Pancreas (tissue), 10 donors: ENCODE results near the gene BLOC1S1. TPM values are rescaled to one million over a fixed set of nuclear protein-coding genes. Genes with fewer than 3 reads are reported as not detected.

Source experiments
- ATAC-seq, 4 donors: fragments of 200-7000 bp; cut with Tn5 transposase; one replicate each; pipeline versions ENCODE4 v1.8.0 to v1.9.1; 2020; ENCODE audit warnings: mild to moderate bottlenecking in 4 of 4, moderate library complexity in 4 of 4
- DNase-seq, 6 donors: peaks; one replicate each; pipeline ENCODE4 v3.0.0-alpha.2; 2020
- FAIRE-seq: peaks from 2 replicates; lab custom pipeline; 2012; peaks lifted over from hg19 to GRCh38; lab: Jason Lieb, UNC
- H3K27ac ChIP-seq, 4 donors: fragments of 200-600 bp; sonication (generic); 1 replicate in 3 of 4; 2 replicates in 1 of 4; pipeline versions ENCODE4 v1.5.0 to v1.8.0; 2020
- H3K27me3 ChIP-seq, 4 donors: fragments of 200-600 bp; one replicate each; pipeline ENCODE4 v1.8.0; 2021
- H3K36me3 ChIP-seq, 3 donors: fragments of 200-600 bp; sonication (generic) in 1 of 3; one replicate each; pipeline versions ENCODE4 v1.5.0 to v1.8.0; 2020 to 2021
- H3K4me1 ChIP-seq, 3 donors: fragments of 200-600 bp; one replicate each; pipeline ENCODE4 v1.8.0; 2021
- H3K4me3 ChIP-seq, 4 donors: fragments of 200-600 bp; sonication (generic) in 2 of 4; one replicate each; pipeline versions ENCODE4 v1.5.0 to v1.8.0; 2020 to 2021
- H3K9me3 ChIP-seq, 4 donors: fragments of 200-600 bp; one replicate each; pipeline ENCODE4 v1.8.0; 2021
- CTCF ChIP-seq, 4 donors: fragments of 200-600 bp; sonication (generic) in 3 of 4; IDR thresholded peaks; one replicate each; pipeline versions ENCODE4 v1.5.0 to v1.8.0; 2021; ENCODE audit warnings: antibody characterized with exemption in 4 of 4
- WGBS, 2 donors: extraction: QIAGEN DNeasy Blood & Tissue Kit; methylation state at CpG; one replicate each; pipeline ENCODE4 v1.1.7; 2013; 5-methylcytosine and 5-hydroxymethylcytosine counted together
- intact Hi-C, 3 donors: fragments of 100-400 bp; cut with DNase I; formaldehyde crosslinking; loops; one replicate each; pipeline versions ENCODE4 v1.11.1 to v1.14.2; 2022
- polyA plus RNA-seq, 2 donors: library from polyadenylated mRNA; stranded (reverse); fragments of 200-250 nt; gene quantifications; one replicate each; pipeline ENCODE4 v1.2.3, GENCODE V29; 2013
- total RNA-seq, 6 donors: library from RNA; stranded (reverse); fragmentation: NEBNext Ultra II Directional in 4 of 6; extraction: Animal tissue kit (Norgen Biotek cat#: 25700) in 4 of 6; gene quantifications; one replicate each; pipeline versions ENCODE4 v1.2.1 to v1.2.4, GENCODE V29; 2021 to 2023
- donor health status: healthy with polysubstance abuse.
- donor health status: DM: no; HTN: no; CAD: no; lungs with moderate emphysema.
- donor health status: DM: no; HTN: no; CAD: no.
- donor health status: control.
- donor health status: control.
- donor health status: Bipolar disorder and iron deficiency.
- donor health status: DM: yes; HTN: yes; CAD: no.
- donor health status: DM: no; HTN: no; CAD: no.
- donor health status: DM: no; HTN: no; CAD: no.
- donor health status: DM: yes; HTN: yes; CAD: no.

Gene BLOC1S1
- total and polyA plus RNA-seq, 8 donors = 32.5 to 155 (median 47.7) TPM

GRCh38 chr12:55717011-55718007 lies 1.5 kb downstream of the BLOC1S1 start:
- no peak for FAIRE-seq
- Histone ChIP-seq H3K36me3 (no peaks in the 10 kb centered on the region), H3K27me3 (no peaks in the 10 kb centered on the region), H3K27ac (peak overlapping the region in 3 of 4 donors; percentile 9 to 87 (median 85)), H3K9me3 (no peaks in the 10 kb centered on the region), H3K4me1 (peaks cover 15 to 46% (median 31%) of the 10 kb centered on the region in 3 donors), H3K4me3 (peak overlapping the region; percentile 55 to 77 (median 66))
- no peak for DNase-seq
- intact Hi-C loops = no loop called here
- 51 to 64% methylated on average over 8 of the region's 8 CpGs for WGBS, 2 donors
- TF ChIP-seq CTCF (IDR thresholded peaks at IDR 0.05) = no peak
- ATAC-seq = no peak

- TF ChIP-seq CTCF (IDR thresholded peaks at IDR 0.05) = no peak
- Histone ChIP-seq H3K36me3 (no peaks in the 10 kb centered on the region), H3K4me1 (peaks cover 15 to 46% (median 31%) of the 10 kb centered on the region in 3 donors), H3K27ac (peak overlapping the region in 2 of 4 donors; percentile 10 to 11), H3K9me3 (no peaks in the 10 kb centered on the region), H3K4me3 (no peak overlapping the region), H3K27me3 (no peaks in the 10 kb centered on the region)
- 38 to 43% methylated on average over 4 of the region's 4 CpGs for WGBS, 2 donors
- intact Hi-C loops = no loop called here
- ATAC-seq (no peak), DNase-seq (no peak), FAIRE-seq (no peak)
Observed at GRCh38 chr12:55718015-55718414, 2.2 kb downstream of the BLOC1S1 start.

- Histone ChIP-seq H3K27me3 (no peaks in the 10 kb centered on the region), H3K4me1 (peaks cover 15 to 46% (median 35%) of the 10 kb centered on the region in 3 donors), H3K27ac (peak overlapping the region in 2 of 4 donors; percentile 58 to 69), H3K9me3 (no peaks in the 10 kb centered on the region), H3K4me3 (no peak overlapping the region), H3K36me3 (no peaks in the 10 kb centered on the region)
- intact Hi-C loops = no loop called here
- FAIRE-seq = no peak
- 72 to 81% methylated on average over 4 of the region's 4 CpGs for WGBS, 2 donors
- no peak for ATAC-seq
- no peak for TF ChIP-seq CTCF (IDR thresholded peaks at IDR 0.05)
- no peak for DNase-seq
Observed at GRCh38 chr12:55718624-55719275, 2.9 kb downstream of the BLOC1S1 start.

GRCh38 chr12:55719371-55719770 lies 3.5 kb downstream of the BLOC1S1 start:
- peaks cover 15 to 47% (median 39%) of the 10 kb centered on the region in 3 donors for H3K4me1 ChIP-seq

More at GRCh38 chr12:55719371-55719770, 3.5 kb downstream of the BLOC1S1 start:
- no peaks in the 10 kb centered on the region for H3K9me3 ChIP-seq
- WGBS, 2 donors = 67 to 76% methylated on average over 7 of the region's 7 CpGs
- no peak overlapping the region for H3K4me3 ChIP-seq
- TF ChIP-seq CTCF (IDR thresholded peaks at IDR 0.05) = no peak
- no peak for ATAC-seq
- H3K27ac ChIP-seq = peak overlapping the region in 3 of 4 donors; percentile 22 to 69 (median 58)
- no peak for DNase-seq
- intact Hi-C loops = no loop called here
- no peak for FAIRE-seq
- H3K36me3 ChIP-seq = peaks cover 0 to 6% (median 0%) of the 10 kb centered on the region in 3 donors
- no peaks in the 10 kb centered on the region for H3K27me3 ChIP-seq
